ENCODE results near the gene COL6A3. TPM values are rescaled to one million over a fixed set of nuclear protein-coding genes. Genes with fewer than 3 reads are reported as not detected.

Gene COL6A3
- total RNA-seq, 1 donor from 2014 or later = 13.0 TPM

DNA sequence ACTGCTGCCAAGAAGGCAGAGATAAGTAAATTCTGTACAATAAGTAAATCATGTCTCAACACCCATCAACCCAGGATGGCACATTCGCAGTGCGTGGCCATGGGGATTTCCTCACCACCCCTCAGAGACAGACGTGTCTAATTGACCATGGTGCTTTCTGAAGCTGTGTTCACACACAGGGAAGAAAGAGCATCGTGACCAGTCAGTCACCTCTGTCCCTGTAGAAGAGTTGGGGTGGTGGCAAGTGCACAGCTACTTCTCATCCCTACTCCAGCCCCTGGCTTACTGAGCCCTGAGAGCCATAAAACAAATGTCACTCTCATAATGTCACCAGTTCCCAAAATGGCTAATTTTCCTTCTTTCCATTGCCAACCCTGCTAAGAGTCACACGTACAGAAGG, 41.8 kb upstream of the COL6A3 start:
- DNase-seq (ENCODE audit: low read depth) = no peak
- TF ChIP-seq, protein P1, sequence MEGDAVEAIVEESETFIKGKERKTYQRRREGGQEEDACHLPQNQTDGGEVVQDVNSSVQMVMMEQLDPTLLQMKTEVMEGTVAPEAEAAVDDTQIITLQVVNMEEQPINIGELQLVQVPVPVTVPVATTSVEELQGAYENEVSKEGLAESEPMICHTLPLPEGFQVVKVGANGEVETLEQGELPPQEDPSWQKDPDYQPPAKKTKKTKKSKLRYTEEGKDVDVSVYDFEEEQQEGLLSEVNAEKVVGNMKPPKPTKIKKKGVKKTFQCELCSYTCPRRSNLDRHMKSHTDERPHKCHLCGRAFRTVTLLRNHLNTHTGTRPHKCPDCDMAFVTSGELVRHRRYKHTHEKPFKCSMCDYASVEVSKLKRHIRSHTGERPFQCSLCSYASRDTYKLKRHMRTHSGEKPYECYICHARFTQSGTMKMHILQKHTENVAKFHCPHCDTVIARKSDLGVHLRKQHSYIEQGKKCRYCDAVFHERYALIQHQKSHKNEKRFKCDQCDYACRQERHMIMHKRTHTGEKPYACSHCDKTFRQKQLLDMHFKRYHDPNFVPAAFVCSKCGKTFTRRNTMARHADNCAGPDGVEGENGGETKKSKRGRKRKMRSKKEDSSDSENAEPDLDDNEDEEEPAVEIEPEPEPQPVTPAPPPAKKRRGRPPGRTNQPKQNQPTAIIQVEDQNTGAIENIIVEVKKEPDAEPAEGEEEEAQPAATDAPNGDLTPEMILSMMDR (conservative IDR thresholded peaks at IDR 0.05; ENCODE audit: low read depth, low read length) = no peak
- H3K4me3 ChIP-seq (ENCODE audit: low read depth, low read length) = no peak overlapping the region

DNA sequence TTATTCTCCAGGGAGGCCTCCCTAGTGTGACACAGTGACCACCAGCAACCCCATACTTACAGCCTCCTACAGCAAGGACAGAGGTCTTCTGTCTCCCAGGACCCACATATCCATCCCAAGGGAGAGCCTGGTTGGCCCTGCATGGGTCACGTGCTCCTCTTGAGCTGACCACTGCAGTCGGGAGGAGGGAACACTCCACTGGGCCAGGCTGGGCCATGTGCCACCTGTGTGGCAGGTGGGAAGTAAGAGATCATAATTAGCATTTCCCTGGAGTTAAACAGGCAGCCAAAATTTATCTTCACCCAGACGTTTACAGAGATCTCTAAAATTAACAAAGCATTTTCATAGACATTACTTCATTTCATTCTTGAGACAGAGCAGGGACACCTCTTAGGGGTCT, 39.7 kb upstream of the COL6A3 start:
- no peak overlapping the region for H3K4me3 ChIP-seq (ENCODE audit: low read depth, low read length)
- TF ChIP-seq, protein P1 (conservative IDR thresholded peaks at IDR 0.05; ENCODE audit: low read depth, low read length) = no peak
- DNase-seq (ENCODE audit: low read depth) = no peak

DNA sequence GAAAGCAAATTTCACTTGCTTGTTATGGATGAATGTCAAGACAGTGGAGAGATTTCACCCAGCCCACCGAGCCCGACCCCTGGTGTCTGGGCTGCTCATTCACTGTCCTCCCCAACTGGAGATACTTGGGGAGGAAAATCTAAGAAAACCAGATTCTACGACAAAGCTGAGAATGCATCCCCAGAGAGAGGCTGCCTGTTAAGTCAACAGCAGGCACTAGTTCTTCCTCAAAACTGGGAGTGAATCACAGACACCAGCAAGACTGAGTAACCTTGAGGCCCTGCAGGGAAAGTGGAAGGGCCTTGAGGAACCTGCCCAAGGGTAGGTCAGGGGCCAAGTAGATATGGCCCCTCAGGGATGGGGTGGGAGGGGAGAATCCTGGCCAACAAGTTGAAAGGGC, 38.9 kb upstream of the COL6A3 start:
- no peak for DNase-seq (ENCODE audit: low read depth)
- TF ChIP-seq, protein P1 (conservative IDR thresholded peaks at IDR 0.05; ENCODE audit: low read depth, low read length) = no peak
- no peak overlapping the region for H3K4me3 ChIP-seq (ENCODE audit: low read depth, low read length)

DNA sequence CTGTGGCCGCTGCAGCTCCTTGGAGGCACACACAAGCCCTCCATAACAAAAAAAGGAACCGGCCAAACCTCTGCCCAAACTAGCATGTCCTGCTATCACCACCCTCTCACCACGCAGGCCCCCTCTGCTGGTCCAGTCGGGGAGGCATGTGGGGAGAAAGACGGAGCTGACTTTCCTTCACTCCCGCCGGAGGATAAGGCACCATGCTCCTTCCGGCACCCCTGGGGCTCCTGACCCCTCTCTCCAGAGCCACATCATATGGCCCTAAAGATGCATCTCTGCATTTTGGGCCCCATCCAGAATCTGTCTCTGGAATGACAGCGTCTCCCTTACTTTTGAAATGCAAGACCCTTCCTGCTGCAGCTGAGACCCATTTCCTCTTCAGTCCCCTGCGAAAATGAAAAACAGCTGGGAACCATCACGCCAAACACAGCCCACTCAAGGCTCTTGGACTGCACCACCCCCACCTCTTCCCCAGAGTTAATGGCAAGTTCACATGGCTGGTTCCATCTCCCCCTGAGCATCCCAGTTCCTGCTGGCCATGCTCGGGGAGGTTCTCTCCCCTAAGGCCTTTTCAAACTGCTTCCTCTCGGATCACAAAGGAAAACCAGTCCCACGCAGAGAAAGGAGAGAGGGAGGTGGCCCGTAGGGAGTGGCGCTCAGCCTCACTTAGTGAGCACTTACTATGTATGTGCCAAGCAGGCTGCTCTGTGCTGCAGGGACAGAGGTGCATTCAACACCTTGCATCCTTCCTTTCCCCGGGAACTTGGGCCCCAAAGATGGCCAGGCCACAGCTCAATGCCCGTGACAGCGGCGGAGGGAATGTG, 37.9 kb upstream of the COL6A3 start:
- TF ChIP-seq, protein P1 (conservative IDR thresholded peaks at IDR 0.05; ENCODE audit: low read depth, low read length) = peak; percentile 26
- no peak overlapping the region for H3K4me3 ChIP-seq (ENCODE audit: low read depth, low read length)
- DNase-seq (ENCODE audit: low read depth) = no peak

DNA sequence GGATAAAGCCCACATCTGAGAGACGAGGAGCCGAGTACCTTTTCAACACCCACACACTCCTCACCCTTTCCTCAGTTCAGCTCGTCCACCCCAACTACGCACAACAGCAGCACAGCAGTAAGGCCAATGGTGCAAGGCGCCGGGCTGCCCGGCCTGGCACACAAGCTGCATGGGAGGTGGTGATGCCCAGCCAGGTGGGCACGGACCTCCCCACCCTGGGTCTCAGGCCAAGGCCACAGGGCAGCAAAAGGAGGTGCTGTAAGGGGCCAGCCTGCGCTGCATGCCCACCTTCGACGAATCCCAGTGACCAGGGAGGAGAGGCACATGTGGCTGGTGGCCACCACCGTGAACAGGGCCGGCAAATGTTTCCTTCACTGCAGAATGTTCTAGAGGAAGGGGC, 36.6 kb upstream of the COL6A3 start:
- TF ChIP-seq, protein P1 (conservative IDR thresholded peaks at IDR 0.05; ENCODE audit: low read depth, low read length) = no peak
- H3K4me3 ChIP-seq (ENCODE audit: low read depth, low read length) = no peak overlapping the region
- no peak for DNase-seq (ENCODE audit: low read depth)

DNA sequence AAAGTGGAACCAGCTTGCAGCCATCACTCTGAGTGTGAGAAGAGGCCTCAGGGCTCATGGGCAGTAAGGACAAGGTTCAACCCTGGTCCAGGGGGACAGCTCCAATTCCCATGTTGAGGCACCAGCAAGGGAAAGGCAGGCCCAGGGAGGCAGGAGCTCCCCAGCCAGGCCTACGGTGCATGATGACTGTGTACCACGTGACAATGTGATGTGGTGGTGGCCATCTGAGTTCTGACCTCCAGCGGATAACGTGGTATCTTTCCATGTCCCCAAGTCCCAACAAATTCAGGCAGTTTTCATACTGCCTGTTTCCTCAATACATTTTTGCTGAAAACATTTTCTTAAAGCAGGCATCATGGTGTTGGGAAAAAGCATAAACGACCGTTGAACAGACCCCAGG, 36.1 kb upstream of the COL6A3 start:
- TF ChIP-seq, protein P1 (conservative IDR thresholded peaks at IDR 0.05; ENCODE audit: low read depth, low read length) = no peak
- no peak for DNase-seq (ENCODE audit: low read depth)
- no peak overlapping the region for H3K4me3 ChIP-seq (ENCODE audit: low read depth, low read length)
